ENCODE measurements around the gene ZMYND8.
"Not testable (repeated sequence)": the region's sequence is repeated elsewhere in the genome, so short reads cannot be mapped to it uniquely, and the experiment has no call there.

ZMYND8 gene

GRCh38 chr20:47284373-47284772, 72.1 kb downstream of the ZMYND8 start:
- DNase-seq, result no peak

DNA sequence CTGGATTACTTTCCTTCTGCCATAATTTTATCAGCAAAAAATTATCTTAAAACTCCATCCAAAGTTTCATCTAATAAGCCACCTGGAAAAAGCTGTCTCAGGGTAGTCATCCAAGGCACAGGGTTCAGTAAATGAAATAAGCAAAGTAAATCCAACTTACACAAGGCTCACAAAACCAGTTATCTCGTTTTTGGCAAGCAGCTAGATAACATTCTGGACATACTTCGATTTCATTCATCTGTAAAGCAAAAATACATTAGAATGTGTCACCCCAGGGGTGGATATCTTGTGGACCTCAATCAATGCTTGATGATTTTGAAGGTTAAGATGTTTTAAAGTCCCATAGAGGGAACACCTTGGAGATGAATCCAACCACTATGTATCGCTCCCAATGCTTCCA, 73.1 kb downstream of the ZMYND8 start:
- DNase-seq, result no peak

DNA sequence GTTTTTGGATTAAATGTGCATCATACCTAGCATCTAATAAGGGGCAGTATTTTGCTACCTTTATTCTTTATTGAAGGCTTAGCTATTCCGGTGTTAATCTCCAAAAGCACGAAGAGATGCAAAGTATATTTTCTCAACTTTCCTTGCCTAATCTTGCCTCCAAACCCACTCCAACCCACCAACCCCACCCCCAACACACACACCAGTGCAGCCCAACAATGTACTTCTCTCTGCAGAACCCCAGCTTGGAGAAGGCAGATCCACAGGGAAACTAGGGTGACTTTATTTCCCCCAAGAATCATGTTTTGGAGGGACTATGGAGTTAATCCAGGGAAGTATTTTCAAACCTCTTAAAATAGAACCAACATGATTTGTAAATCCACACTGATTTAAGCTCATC, 73.6 kb downstream of the ZMYND8 start:
- DNase-seq, result no peak

DNA sequence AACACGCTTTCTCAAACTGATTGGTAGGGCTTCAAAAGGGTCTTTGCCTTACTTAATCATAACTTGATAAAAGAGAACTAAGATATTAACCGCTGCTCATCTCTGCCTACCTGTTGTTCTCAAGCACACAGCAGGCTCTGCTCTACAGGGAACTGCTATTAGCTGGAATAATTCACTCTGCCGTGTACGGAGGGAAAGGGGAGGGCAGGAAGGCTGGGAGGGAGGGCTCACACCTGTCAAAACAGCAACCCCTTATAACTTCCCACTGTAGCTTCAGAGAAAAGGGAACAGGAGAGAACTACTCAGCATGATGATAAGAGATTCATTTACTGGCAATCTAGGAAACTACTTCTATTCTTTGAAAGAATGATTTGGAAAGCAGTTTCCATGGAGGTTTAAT, 75.1 kb downstream of the ZMYND8 start:
- DNase-seq, result no peak

- DNase-seq, result no peak
These were observed 75.8 kb downstream of the ZMYND8 start for GRCh38 chr20:47280668-47281067.

DNA sequence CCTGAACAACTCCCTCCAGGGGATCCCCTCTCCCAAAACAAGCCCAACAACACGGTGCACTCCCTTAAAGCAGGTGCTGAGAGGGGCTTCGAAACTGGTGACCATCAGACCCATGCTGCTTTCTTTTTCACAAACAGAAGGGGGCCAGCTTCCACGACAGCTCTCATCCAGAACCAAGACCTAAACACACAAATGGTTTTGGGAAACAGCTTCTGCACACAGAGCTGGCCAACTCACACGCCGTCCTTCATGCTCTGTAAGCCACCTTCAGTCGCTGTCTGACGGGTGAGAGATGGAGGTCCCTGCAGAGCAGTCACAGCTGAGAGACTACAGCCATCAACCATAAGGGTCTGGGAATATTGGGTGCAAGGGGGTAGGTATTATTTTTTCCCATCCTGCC, 76.3 kb downstream of the ZMYND8 start:
- no peak for DNase-seq

- no peak for DNase-seq
These were observed 77.6 kb downstream of the ZMYND8 start for GRCh38 chr20:47278907-47279348.

- not testable (repeated sequence) for DNase-seq
These were observed 79.0 kb downstream of the ZMYND8 start for GRCh38 chr20:47277535-47277872.

- peak in 1 of 2 donors; percentile 21 for DNase-seq
These were observed 79.5 kb downstream of the ZMYND8 start for GRCh38 chr20:47276851-47277534.

DNA sequence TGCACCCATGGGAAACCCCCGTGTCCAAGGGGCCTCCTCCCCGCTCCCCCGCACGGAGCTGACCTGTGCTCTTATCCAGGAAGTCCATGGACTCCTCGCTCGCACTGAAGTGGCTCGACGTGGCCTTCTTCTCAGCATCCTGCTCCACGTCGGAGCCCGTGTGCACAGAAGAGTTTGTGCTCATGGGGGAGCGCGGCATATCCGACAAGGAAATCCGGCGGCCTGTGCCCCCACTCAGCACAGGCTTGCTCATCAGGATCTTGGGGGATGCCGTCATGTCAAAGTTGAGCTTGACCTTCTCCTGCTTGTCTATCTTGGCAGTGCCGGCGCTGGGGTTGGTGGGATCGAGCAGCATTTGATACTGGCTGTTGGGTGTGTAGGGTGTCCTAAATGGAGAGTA, 80.2 kb downstream of the ZMYND8 start:
- no peak for DNase-seq

- DNase-seq, result no peak
These were observed 81.0 kb downstream of the ZMYND8 start for GRCh38 chr20:47275548-47275947.

GRCh38 chr20:47274401-47275108, 81.9 kb downstream of the ZMYND8 start:
- DNase-seq, result peak in 1 of 2 donors; percentile 53

GRCh38 chr20:47273591-47274235, 82.8 kb downstream of the ZMYND8 start:
- DNase-seq, result no peak

DNA sequence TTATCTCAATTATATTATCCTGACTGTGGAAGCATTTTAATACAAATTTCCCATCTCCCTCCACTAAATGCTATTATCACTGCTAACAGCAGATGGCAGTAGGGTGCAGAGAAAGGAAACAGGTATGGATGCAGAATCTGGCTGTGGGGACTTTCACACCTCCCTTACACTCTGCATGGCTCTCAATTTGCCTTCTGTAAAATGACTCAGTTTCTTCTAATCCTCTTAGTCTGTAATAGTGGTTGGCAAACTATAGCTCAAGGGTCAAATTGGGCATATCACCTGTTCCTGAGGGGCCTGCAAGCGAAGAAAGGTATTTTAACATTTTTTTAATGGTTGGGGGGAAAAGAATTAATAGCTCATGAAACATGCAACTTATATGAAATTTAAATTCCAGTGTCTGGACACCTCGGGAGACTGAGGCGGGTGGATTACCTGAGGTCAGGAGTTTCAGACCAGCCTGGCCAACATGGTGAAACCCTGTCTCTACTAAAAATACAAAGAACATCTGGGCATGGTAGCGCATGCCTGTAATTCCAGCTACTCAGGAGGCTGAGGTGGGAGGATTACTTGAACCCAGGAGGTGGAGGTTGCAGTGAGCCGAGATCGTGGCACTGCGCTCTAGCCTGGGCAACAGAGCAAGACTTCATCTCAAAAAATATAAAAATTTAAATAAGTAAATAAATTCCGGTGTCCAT, 83.5 kb downstream of the ZMYND8 start:
- peak; percentile 49 to 71 for DNase-seq

DNA sequence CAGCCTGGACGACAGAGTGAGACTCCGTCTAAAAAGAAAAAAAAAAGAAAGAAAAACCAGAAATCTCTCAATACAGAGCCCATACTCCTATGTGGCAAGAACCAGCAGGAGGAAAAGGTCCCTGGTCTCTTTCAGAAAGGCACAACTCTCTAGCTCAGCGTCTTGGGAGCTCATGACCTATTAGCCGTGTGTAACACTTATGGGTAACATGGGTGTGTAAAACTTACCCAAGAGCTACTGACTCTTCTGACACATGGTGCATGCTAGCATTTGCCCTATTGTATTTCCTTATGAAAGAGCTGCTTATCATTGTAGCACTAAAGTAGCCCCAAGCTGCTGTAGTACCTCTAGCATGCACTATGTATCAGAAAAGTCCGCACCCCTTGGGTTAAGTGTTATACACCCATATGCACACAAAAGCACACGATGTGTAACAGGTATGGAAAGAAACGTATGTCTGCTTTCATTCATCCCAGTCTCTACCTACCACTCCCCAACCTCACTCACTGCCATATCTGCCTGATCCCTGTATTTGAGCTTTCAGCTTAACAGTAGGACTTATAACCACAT, 85.4 kb downstream of the ZMYND8 start:
- DNase-seq, result no peak

- DNase-seq, result no peak
These were observed 87.0 kb downstream of the ZMYND8 start for GRCh38 chr20:47269309-47270165.

- DNase-seq, result no peak
These were observed 88.9 kb downstream of the ZMYND8 start for GRCh38 chr20:47267621-47268020.

GRCh38 chr20:47266847-47267515, 89.5 kb downstream of the ZMYND8 start:
- DNase-seq, result no peak

DNA sequence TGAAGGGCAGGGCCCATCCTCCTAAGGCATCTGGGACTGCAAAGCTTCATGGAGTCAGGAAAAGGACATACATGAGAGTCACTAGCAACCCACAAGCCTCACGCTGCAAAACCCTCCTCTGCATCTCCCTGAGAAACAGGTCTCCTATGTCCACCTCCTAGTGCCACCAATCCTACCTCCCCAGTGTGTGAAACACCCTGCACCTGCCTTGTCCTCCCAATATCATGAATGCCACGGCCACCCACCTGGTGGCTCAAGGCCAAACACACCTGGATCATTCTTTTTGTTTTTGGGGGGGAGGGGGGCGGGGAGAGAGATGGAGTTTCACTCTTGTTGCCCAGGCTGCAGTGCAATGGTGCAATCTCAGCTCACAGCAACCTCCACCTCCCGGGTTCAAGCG, 90.5 kb downstream of the ZMYND8 start:
- no peak for DNase-seq

GRCh38 chr20:47265214-47265613, 91.3 kb downstream of the ZMYND8 start:
- no peak for DNase-seq

- DNase-seq, result not testable (repeated sequence)
These were observed 92.2 kb downstream of the ZMYND8 start for GRCh38 chr20:47264137-47264769.

All from hippocampal formation (tissue), 2 donors.